ENCODE data around the gene TDRD6. TPM values are rescaled to one million over a fixed set of nuclear protein-coding genes. Genes with fewer than 3 reads are reported as not detected.

The TDRD6 gene
- total and polyA plus RNA-seq, 2 experiments from 2014 or later = 0.14 to 0.24 TPM

DNA sequence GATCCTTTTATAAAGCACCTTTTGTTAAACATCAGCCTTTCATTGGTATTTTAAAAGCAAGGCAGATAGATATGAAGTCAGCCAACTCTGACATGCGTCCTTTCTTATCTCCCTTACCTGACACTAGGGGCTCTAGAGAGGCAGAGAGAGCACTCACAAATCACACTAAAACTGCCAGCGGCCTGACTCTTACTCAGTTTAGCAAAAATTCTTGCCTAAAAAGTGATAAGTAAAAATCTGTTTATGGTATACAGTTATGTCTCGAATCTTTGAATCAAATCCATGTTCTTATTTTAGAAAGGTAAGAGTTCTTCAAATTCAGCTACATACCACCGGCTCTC is 10.4 kb upstream of the TDRD6 start:
- Histone ChIP-seq H2AFZ (no peak overlapping the region), H3K27me3 (ENCODE audit: insufficient read depth) (no peaks in the 10 kb centered on the region), H3K4me1 (ENCODE audit: insufficient read depth) (no peaks in the 10 kb centered on the region; the same call in 1 of the 2 replicates), H3F3A (replicated peaks; ENCODE audit: low read depth) (no peaks in the 10 kb centered on the region), H3K4me3 (no peak overlapping the region), H4K20me1 (replicated peaks; ENCODE audit: insufficient read depth) (no peaks in the 10 kb centered on the region), H3K9me2 (ENCODE audit: insufficient read depth) (no peaks in the 10 kb centered on the region), H3K4me2 (no peak overlapping the region), H3K27ac (ENCODE audit: low read depth) (no peak overlapping the region), H3K36me3 (ENCODE audit: insufficient read depth) (no peaks in the 10 kb centered on the region), H3K79me2 (replicated peaks; ENCODE audit: insufficient read depth) (no peaks in the 10 kb centered on the region)
- H3K9me3 Mint-ChIP-seq = no peaks in the 10 kb centered on the region
- peaks cover 8% of the 10 kb centered on the region; the same call in 2 of the 3 replicates for H3K4me1 Mint-ChIP-seq
- ATAC-seq = peak; percentile 91
- peaks cover 1% of the 10 kb centered on the region for H3K27me3 Mint-ChIP-seq (ENCODE audit: insufficient read depth, low read depth, poor library complexity)
- no peak overlapping the region for H3K27ac Mint-ChIP-seq
- no peaks in the 10 kb centered on the region for H3K36me3 Mint-ChIP-seq (ENCODE audit: low read depth)
- DNase-seq (ENCODE audit: low spot score) = peak; percentile 65
- TF ChIP-seq JUNB (IDR thresholded peaks at IDR 0.05; ENCODE audit: unreplicated experiment) (no peak), POLR2AphosphoS5 (IDR thresholded peaks at IDR 0.05; ENCODE audit: low read depth) (no peak), STAT1 (IDR thresholded peaks at IDR 0.05; ENCODE audit: unreplicated experiment) (no peak), NANOG (IDR thresholded peaks at IDR 0.05; ENCODE audit: borderline replicate concordance) (no peak), CREB1 (CRISPR knock-in tag; IDR thresholded peaks at IDR 0.05; ENCODE audit: low read depth) (no peak)
- TF ChIP-seq, protein P1, sequence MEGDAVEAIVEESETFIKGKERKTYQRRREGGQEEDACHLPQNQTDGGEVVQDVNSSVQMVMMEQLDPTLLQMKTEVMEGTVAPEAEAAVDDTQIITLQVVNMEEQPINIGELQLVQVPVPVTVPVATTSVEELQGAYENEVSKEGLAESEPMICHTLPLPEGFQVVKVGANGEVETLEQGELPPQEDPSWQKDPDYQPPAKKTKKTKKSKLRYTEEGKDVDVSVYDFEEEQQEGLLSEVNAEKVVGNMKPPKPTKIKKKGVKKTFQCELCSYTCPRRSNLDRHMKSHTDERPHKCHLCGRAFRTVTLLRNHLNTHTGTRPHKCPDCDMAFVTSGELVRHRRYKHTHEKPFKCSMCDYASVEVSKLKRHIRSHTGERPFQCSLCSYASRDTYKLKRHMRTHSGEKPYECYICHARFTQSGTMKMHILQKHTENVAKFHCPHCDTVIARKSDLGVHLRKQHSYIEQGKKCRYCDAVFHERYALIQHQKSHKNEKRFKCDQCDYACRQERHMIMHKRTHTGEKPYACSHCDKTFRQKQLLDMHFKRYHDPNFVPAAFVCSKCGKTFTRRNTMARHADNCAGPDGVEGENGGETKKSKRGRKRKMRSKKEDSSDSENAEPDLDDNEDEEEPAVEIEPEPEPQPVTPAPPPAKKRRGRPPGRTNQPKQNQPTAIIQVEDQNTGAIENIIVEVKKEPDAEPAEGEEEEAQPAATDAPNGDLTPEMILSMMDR (conservative IDR thresholded peaks at IDR 0.05; ENCODE audit: low read depth in 2 of 2) = peak; percentile 54 to 67
- TF ChIP-seq, protein P2, sequence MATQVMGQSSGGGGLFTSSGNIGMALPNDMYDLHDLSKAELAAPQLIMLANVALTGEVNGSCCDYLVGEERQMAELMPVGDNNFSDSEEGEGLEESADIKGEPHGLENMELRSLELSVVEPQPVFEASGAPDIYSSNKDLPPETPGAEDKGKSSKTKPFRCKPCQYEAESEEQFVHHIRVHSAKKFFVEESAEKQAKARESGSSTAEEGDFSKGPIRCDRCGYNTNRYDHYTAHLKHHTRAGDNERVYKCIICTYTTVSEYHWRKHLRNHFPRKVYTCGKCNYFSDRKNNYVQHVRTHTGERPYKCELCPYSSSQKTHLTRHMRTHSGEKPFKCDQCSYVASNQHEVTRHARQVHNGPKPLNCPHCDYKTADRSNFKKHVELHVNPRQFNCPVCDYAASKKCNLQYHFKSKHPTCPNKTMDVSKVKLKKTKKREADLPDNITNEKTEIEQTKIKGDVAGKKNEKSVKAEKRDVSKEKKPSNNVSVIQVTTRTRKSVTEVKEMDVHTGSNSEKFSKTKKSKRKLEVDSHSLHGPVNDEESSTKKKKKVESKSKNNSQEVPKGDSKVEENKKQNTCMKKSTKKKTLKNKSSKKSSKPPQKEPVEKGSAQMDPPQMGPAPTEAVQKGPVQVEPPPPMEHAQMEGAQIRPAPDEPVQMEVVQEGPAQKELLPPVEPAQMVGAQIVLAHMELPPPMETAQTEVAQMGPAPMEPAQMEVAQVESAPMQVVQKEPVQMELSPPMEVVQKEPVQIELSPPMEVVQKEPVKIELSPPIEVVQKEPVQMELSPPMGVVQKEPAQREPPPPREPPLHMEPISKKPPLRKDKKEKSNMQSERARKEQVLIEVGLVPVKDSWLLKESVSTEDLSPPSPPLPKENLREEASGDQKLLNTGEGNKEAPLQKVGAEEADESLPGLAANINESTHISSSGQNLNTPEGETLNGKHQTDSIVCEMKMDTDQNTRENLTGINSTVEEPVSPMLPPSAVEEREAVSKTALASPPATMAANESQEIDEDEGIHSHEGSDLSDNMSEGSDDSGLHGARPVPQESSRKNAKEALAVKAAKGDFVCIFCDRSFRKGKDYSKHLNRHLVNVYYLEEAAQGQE (IDR thresholded peaks at IDR 0.05; ENCODE audit: unreplicated experiment) = no peak
- H3K4me3 Mint-ChIP-seq = no peak overlapping the region

DNA sequence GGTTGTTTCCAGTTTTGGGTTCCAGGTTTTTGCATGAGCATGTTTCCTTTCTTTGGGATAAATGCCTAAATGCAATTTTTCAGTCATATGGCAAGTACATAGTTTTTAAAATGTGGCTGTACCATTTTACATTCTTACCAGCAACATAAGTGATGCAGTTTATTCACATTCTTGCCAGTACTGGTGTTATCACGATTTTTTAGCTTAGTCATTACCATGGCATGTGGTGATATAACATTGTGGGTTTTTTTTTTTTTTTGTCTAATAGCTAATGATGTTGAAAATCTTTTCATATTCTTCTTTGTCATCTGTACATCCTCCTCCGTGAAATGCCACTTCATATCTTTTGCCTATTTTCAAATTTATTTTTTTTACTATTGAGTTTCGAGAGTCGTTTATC is 2.9 kb upstream of the TDRD6 start:
- Histone ChIP-seq H3K36me3 (ENCODE audit: insufficient read depth) (no peaks in the 10 kb centered on the region), H3K9me2 (ENCODE audit: insufficient read depth) (no peaks in the 10 kb centered on the region), H3K4me2 (no peak overlapping the region), H2AFZ (no peak overlapping the region), H3F3A (replicated peaks; ENCODE audit: low read depth) (no peaks in the 10 kb centered on the region), H3K27ac (ENCODE audit: low read depth) (no peak overlapping the region), H3K4me1 (ENCODE audit: insufficient read depth) (no peaks in the 10 kb centered on the region), H3K27me3 (ENCODE audit: insufficient read depth) (no peaks in the 10 kb centered on the region), H3K79me2 (replicated peaks; ENCODE audit: insufficient read depth) (no peaks in the 10 kb centered on the region), H3K4me3 (no peak overlapping the region), H4K20me1 (replicated peaks; ENCODE audit: insufficient read depth) (no peaks in the 10 kb centered on the region)
- DNase-seq (ENCODE audit: low spot score) (no peak), ATAC-seq (no peak)
- no peaks in the 10 kb centered on the region for H3K36me3 Mint-ChIP-seq (ENCODE audit: low read depth)
- no peaks in the 10 kb centered on the region for H3K4me1 Mint-ChIP-seq
- H3K4me3 Mint-ChIP-seq = no peak overlapping the region
- H3K27ac Mint-ChIP-seq = no peak overlapping the region
- no peak for TF ChIP-seq CREB1 (CRISPR knock-in tag; IDR thresholded peaks at IDR 0.05; ENCODE audit: low read depth)
- H3K9me3 Mint-ChIP-seq = no peaks in the 10 kb centered on the region
- peaks cover 6% of the 10 kb centered on the region for H3K27me3 Mint-ChIP-seq (ENCODE audit: insufficient read depth, low read depth, poor library complexity)

Measured in GM23338 (cell line).